C4-2B (cell line): Measurements from ENCODE around the gene DENND1C.

Experiments used
- CTCF ChIP-seq: fragments of 450-650 bp; conservative IDR thresholded peaks from 2 replicates; pipeline ENCODE4 v1.5.1; 2017; ENCODE audit warnings: mild to moderate bottlenecking
- ZFX ChIP-seq: fragments of 450-650 bp; IDR thresholded peaks from 2 replicates; pipeline ENCODE4 v1.6.1; 2017

- TF ChIP-seq CTCF (no peak), ZFX (no peak)
These were observed 14.4 kb upstream of the DENND1C start for GRCh38 chr19:6495947-6496346.
